Heart right ventricle (tissue), 16 donors: ENCODE measurements around the gene EIPR1. TPM values are rescaled to one million over a fixed set of nuclear protein-coding genes. Genes with fewer than 3 reads are reported as not detected.

ENCODE experiments used
- ATAC-seq, 8 donors: fragments of 200-7000 bp; cut with Tn5 transposase; one replicate each; pipeline ENCODE4 v1.9.1; 2020; ENCODE audit warnings: mild to moderate bottlenecking in 8 of 8, moderate library complexity in 8 of 8, moderate number of reproducible peaks in 1 of 8
- DNase-seq, 2 donors: peaks; one replicate each; pipeline ENCODE4 v3.0.0-alpha.2; 2020
- H3K27ac ChIP-seq, 10 donors: fragments of 200-600 bp; sonication (generic) in 2 of 10; one replicate each; pipeline versions ENCODE4 v1.5.0 to v1.8.0; 2020 to 2022; ENCODE audit warnings: mild to moderate bottlenecking in 3 of 10
- H3K27me3 ChIP-seq, 7 donors: fragments of 200-600 bp; one replicate each; pipeline ENCODE4 v1.8.0; 2021 to 2022; ENCODE audit warnings: mild to moderate bottlenecking in 2 of 7
- H3K36me3 ChIP-seq, 9 donors: fragments of 200-600 bp; sonication (generic) in 1 of 9; one replicate each; pipeline versions ENCODE4 v1.5.0 to v1.8.0; 2020 to 2022; ENCODE audit warnings: mild to moderate bottlenecking in 2 of 9
- H3K4me1 ChIP-seq, 9 donors: fragments of 200-600 bp; sonication (generic) in 1 of 9; one replicate each; pipeline versions ENCODE4 v1.5.0 to v1.8.0; 2020 to 2022; ENCODE audit warnings: mild to moderate bottlenecking in 4 of 9
- H3K4me3 ChIP-seq, 10 donors: fragments of 200-600 bp; sonication (generic) in 2 of 10; one replicate each; pipeline versions ENCODE4 v1.5.0 to v1.8.0; 2020 to 2022; ENCODE audit warnings: mild to moderate bottlenecking in 7 of 10, moderate library complexity in 2 of 10
- H3K9me3 ChIP-seq, 11 donors: fragments of 200-600 bp in 10 of 11; sonication (generic) in 2 of 11; one replicate each; pipeline versions ENCODE4 v1.5.0 to v1.8.0; 2013 to 2022; ENCODE audit warnings: mild to moderate bottlenecking in 2 of 11, control low read depth in 1 of 11, moderate library complexity in 1 of 11
- CTCF ChIP-seq, 9 donors: fragments of 200-600 bp; sonication (generic) in 2 of 9; IDR thresholded peaks; one replicate each; pipeline versions ENCODE4 v1.5.0 to v1.8.0; 2021 to 2022; ENCODE audit warnings: antibody characterized with exemption in 9 of 9, mild to moderate bottlenecking in 5 of 9, moderate library complexity in 1 of 9
- WGBS, 2 donors: extraction: QIAGEN DNeasy Blood & Tissue Kit; methylation state at CpG; one replicate each; pipeline ENCODE4 v1.1.7; 2013; ENCODE audit warnings: inconsistent platforms in 1 of 2; 5-methylcytosine and 5-hydroxymethylcytosine counted together
- intact Hi-C, 10 donors: fragments of 100-400 bp; cut with DNase I; formaldehyde crosslinking; loops; one replicate each; pipeline versions ENCODE4 v1.11.1 to v1.14.2; 2022
- polyA plus RNA-seq, 2 donors: library from polyadenylated mRNA; stranded (reverse); fragments of 200-250 nt; gene quantifications; one replicate each; pipeline ENCODE4 v1.2.3, GENCODE V29; 2013
- total RNA-seq, 10 donors: library from RNA; stranded (reverse); fragmentation: NEBNext Ultra II Directional in 3 of 10; extraction: Animal tissue kit (Norgen Biotek cat#: 25700) in 3 of 10; gene quantifications; one replicate each; pipeline versions ENCODE4 v1.2.1 to v1.2.4, GENCODE V29; 2021 to 2023
- donor health status: Arrhythmogenic right ventricular cardiomyopathy.
- donor health status: ischemic (EF 13 %, LVEDD 7.1; RV severe dilation, severe dysfunction).
- donor health status: healthy with polysubstance abuse.
- donor health status: DM: no; HTN: yes; CAD: no.
- donor health status: DM: no; HTN: no; CAD: no.
- donor health status: ischemic (EF 25% LVEDD 6.9; RV normal size, moderate dysfunction).
- donor health status: ischemic (EF 25% LVEDD 5.7; RV mildly dilated, moderate dysfunction).
- donor health status: healthy.
- donor health status: DM: yes; HTN: yes; CAD: no.
- donor health status: Ischemic cardiomyopathy.
- donor health status: ischemic (EF 35%, LVEDD 5.7; RV mildly dilated, moderate dysfunction).
- donor health status: nonischemic (EF 11% LVEDD 7.7; RV severe dilation, severe dysfunction).
- donor health status: DM: yes; HTN: yes; CAD: no.
- donor health status: PGD.
- donor health status: ischemic (EF 29% LVEDD 5.4; RV normal size, mild dysfunction).
- donor health status: nonischemic (EF 23%, LVEDD 6.1; RV moderate dilation, normal function).

The EIPR1 gene
- total and polyA plus RNA-seq, 12 donors = 6.8 to 22.3 (median 12.0) TPM

GRCh38 chr2:3345621-3346020 lies 32.0 kb downstream of the EIPR1 start:
- no peaks in the 10 kb centered on the region for H3K27me3 ChIP-seq
- intact Hi-C loops = no loop called here
- ATAC-seq (no peak), DNase-seq (no peak)
- H3K9me3 ChIP-seq = peaks cover 0 to 4% (median 0%) of the 10 kb centered on the region in 11 donors
- no peak for TF ChIP-seq CTCF (IDR thresholded peaks at IDR 0.05)
- no peak overlapping the region for H3K4me3 ChIP-seq
- H3K4me1 ChIP-seq = peaks cover 0 to 5% (median 0%) of the 10 kb centered on the region in 9 donors
- H3K27ac ChIP-seq = no peak overlapping the region
- 90 to 99% methylated on average over 7 of the region's 7 CpGs for whole genome bisulfite sequencing, 2 donors
- peaks cover 0 to 19% (median 0%) of the 10 kb centered on the region in 9 donors for H3K36me3 ChIP-seq

GRCh38 chr2:3344897-3345296 lies 32.7 kb downstream of the EIPR1 start:
- intact Hi-C loops = no loop called here
- no peak overlapping the region for H3K27ac ChIP-seq
- TF ChIP-seq CTCF (IDR thresholded peaks at IDR 0.05) = no peak
- no peaks in the 10 kb centered on the region for H3K9me3 ChIP-seq
- WGBS, 2 donors = 65 to 77% methylated on average over 6 of the region's 6 CpGs
- DNase-seq = no peak
- no peaks in the 10 kb centered on the region for H3K27me3 ChIP-seq
- ATAC-seq = peak in 3 of 8 donors; percentile 26 to 54 (median 26)
- H3K4me3 ChIP-seq = no peak overlapping the region
- peaks cover 0 to 5% (median 0%) of the 10 kb centered on the region in 9 donors for H3K4me1 ChIP-seq
- H3K36me3 ChIP-seq = peaks cover 0 to 19% (median 0%) of the 10 kb centered on the region in 9 donors

- WGBS, 2 donors = 95% methylated on average over 11 of the region's 11 CpGs
- intact Hi-C loops = no loop called here
- Histone ChIP-seq H3K4me3 (no peak overlapping the region), H3K4me1 (peaks cover 0 to 5% (median 0%) of the 10 kb centered on the region in 9 donors), H3K27ac (no peak overlapping the region), H3K36me3 (peaks cover 0 to 17% (median 0%) of the 10 kb centered on the region in 9 donors), H3K9me3 (no peaks in the 10 kb centered on the region), H3K27me3 (no peaks in the 10 kb centered on the region)
- no peak for TF ChIP-seq CTCF (IDR thresholded peaks at IDR 0.05)
- DNase-seq = no peak
- no peak for ATAC-seq
Measured at GRCh38 chr2:3343012-3343411, 34.6 kb downstream of the EIPR1 start.

GRCh38 chr2:3342324-3342723 lies 35.3 kb downstream of the EIPR1 start:
- Histone ChIP-seq H3K36me3 (peaks cover 0 to 15% (median 0%) of the 10 kb centered on the region in 9 donors), H3K4me3 (no peak overlapping the region), H3K4me1 (peaks cover 0 to 5% (median 0%) of the 10 kb centered on the region in 9 donors), H3K27me3 (no peaks in the 10 kb centered on the region), H3K9me3 (no peaks in the 10 kb centered on the region), H3K27ac (no peak overlapping the region)
- intact Hi-C loops = no loop called here
- ATAC-seq (no peak), DNase-seq (no peak)
- no peak for TF ChIP-seq CTCF (IDR thresholded peaks at IDR 0.05)
- 97% methylated on average over 9 of the region's 9 CpGs for WGBS, 2 donors
